Spleen (tissue), 11 donors: ENCODE results near the gene RTL10. TPM values are rescaled to one million over a fixed set of nuclear protein-coding genes. Genes with fewer than 3 reads are reported as not detected.

Experiments used
- DNase-seq: peaks from one replicate; pipeline ENCODE4 v3.0.0-alpha.2; 2020
- H3K27ac ChIP-seq, 8 donors: fragments of 200-600 bp; sonication (generic) in 7 of 8; 1 replicate in 4 of 8; 2 replicates in 4 of 8; pipeline versions ENCODE4 v1.5.0 to v1.8.0; 2016 to 2021; ENCODE audit warnings: inconsistent platforms in 4 of 8, mild to moderate bottlenecking in 4 of 8, moderate library complexity in 1 of 8
- H3K27me3 ChIP-seq, 7 donors: fragments of 200-600 bp; sonication (generic) in 6 of 7; replicated peaks in 1 of 7; 1 replicate in 4 of 7; 2 replicates in 3 of 7; pipeline versions ENCODE4 v1.5.0 to v1.8.0; 2016 to 2021; ENCODE audit warnings: inconsistent platforms in 3 of 7, mild to moderate bottlenecking in 1 of 7
- H3K36me3 ChIP-seq, 6 donors: fragments of 200-600 bp; sonication (generic) in 5 of 6; 1 replicate in 4 of 6; 2 replicates in 2 of 6; pipeline versions ENCODE4 v1.5.0 to v1.8.0; 2016 to 2021; ENCODE audit warnings: inconsistent platforms in 2 of 6
- H3K4me1 ChIP-seq, 6 donors: fragments of 200-600 bp; sonication (generic) in 5 of 6; 1 replicate in 3 of 6; 2 replicates in 3 of 6; pipeline versions ENCODE4 v1.5.0 to v1.8.0; 2016 to 2021; ENCODE audit warnings: inconsistent platforms in 3 of 6
- H3K4me3 ChIP-seq, 8 donors: fragments of 200-600 bp; sonication (generic) in 7 of 8; 1 replicate in 4 of 8; 2 replicates in 4 of 8; pipeline versions ENCODE4 v1.5.0 to v1.8.0; 2016 to 2021; ENCODE audit warnings: inconsistent platforms in 4 of 8, mild to moderate bottlenecking in 4 of 8, moderate library complexity in 2 of 8
- H3K9me3 ChIP-seq, 8 donors: fragments of 200-600 bp; sonication (generic) in 7 of 8; 1 replicate in 4 of 8; 2 replicates in 4 of 8; pipeline versions ENCODE4 v1.5.0 to v1.8.0; 2016 to 2021; ENCODE audit warnings: inconsistent platforms in 4 of 8
- CTCF ChIP-seq, 11 experiments: fragments of 200-600 bp in 7 of 11; fragments of 450-650 bp in 4 of 11; sonication (generic) in 4 of 11; IDR thresholded peaks in 8 of 11; conservative IDR thresholded peaks in 3 of 11; 1 replicate in 7 of 11; 2 replicates in 4 of 11; pipeline versions ENCODE4 v1.4.0 to v1.8.0; 2016 to 2021; ENCODE audit warnings: antibody characterized with exemption in 11 of 11, inconsistent platforms in 4 of 11, mild to moderate bottlenecking in 1 of 11
- POLR2A ChIP-seq, 3 donors: fragments of 450-650 bp; IDR thresholded peaks; one replicate each; pipeline ENCODE4 v1.5.1; 2017; ENCODE audit warnings: antibody characterized with exemption in 3 of 3, mild to moderate bottlenecking in 1 of 3
- POLR2AphosphoS5 ChIP-seq, 3 donors: sonication (generic); formaldehyde crosslinking; IDR thresholded peaks; one replicate each; pipeline ENCODE4 v1.5.1; 2017; ENCODE audit warnings: antibody characterized with exemption in 3 of 3
- WGBS, 5 donors: extraction: QIAGEN DNeasy Blood & Tissue Kit in 3 of 5; methylation state at CpG; one replicate each; pipeline versions ENCODE4 v1.1.5 to v1.1.7; 2013 to 2018; 5-methylcytosine and 5-hydroxymethylcytosine counted together
- intact Hi-C: fragments of 100-400 bp; cut with DNase I; formaldehyde crosslinking; loops from one replicate; pipeline ENCODE4 v1.15.0; 2023; ENCODE audit warnings: low total_unique reads
- polyA plus RNA-seq, 3 donors: library from polyadenylated mRNA; stranded (reverse); fragments of 200-250 nt; gene quantifications; one replicate each; pipeline ENCODE4 v1.2.1, GENCODE V29; 2013
- total RNA-seq, 7 donors: library from RNA; depleted of rRNA in 3 of 7; stranded (reverse); fragments of >200 nt in 3 of 7; fragmentation: NEBNext Ultra II Directional in 4 of 7; extraction: Animal tissue kit (Norgen Biotek cat#: 25700) in 4 of 7; gene quantifications; one replicate each; pipeline versions ENCODE4 v1.1.0 to v1.2.1, GENCODE V29; 2016 to 2021
- donor health status: healthy with polysubstance abuse.
- donor health status: DM: no; HTN: no; CAD: no; lungs with moderate emphysema.
- donor health status: DM: no; HTN: no; CAD: no.
- donor health status: Bipolar disorder and iron deficiency.
- donor health status: healthy.
- donor health status: DM: no; HTN: no; CAD: no.
- donor health status: DM: yes; HTN: yes; CAD: no.

RTL10 gene
- total and polyA plus RNA-seq, 10 donors: 8.3 to 22.9 (median 17.8) TPM

- H3K27me3 ChIP-seq: no peaks in the 10 kb centered on the region
- 60 to 74% (median 66%) methylated on average over 12 of the region's 12 CpGs for WGBS, 5 donors
- TF ChIP-seq POLR2AphosphoS5 (IDR thresholded peaks at IDR 0.05) (no peak), POLR2A (IDR thresholded peaks at IDR 0.05) (no peak), CTCF (IDR thresholded peaks at IDR 0.05 in 8 of 11, conservative IDR thresholded peaks at IDR 0.05 in 3 of 11) (no peak)
- no peak overlapping the region for H3K27ac ChIP-seq
- H3K9me3 ChIP-seq: no peaks in the 10 kb centered on the region
- H3K4me3 ChIP-seq: no peak overlapping the region
- intact Hi-C loops: no loop called here
- no peak for DNase-seq
- no peaks in the 10 kb centered on the region for H3K36me3 ChIP-seq
- no peaks in the 10 kb centered on the region for H3K4me1 ChIP-seq
Measured at GRCh38 chr22:19865141-19865829, 10.6 kb upstream of the RTL10 start.

- H3K27me3 ChIP-seq: no peaks in the 10 kb centered on the region
- no peaks in the 10 kb centered on the region for H3K36me3 ChIP-seq
- no peak for DNase-seq
- TF ChIP-seq CTCF (IDR thresholded peaks at IDR 0.05 in 8 of 11, conservative IDR thresholded peaks at IDR 0.05 in 3 of 11) (no peak), POLR2AphosphoS5 (IDR thresholded peaks at IDR 0.05) (no peak), POLR2A (IDR thresholded peaks at IDR 0.05) (no peak)
- WGBS, 5 donors: 92 to 98% (median 96%) methylated on average over 5 of the region's 5 CpGs
- no peak overlapping the region for H3K27ac ChIP-seq
- intact Hi-C loops: no loop called here
- H3K4me1 ChIP-seq: no peaks in the 10 kb centered on the region
- no peaks in the 10 kb centered on the region for H3K9me3 ChIP-seq
- no peak overlapping the region for H3K4me3 ChIP-seq
Measured at GRCh38 chr22:19864538-19865106, 9.9 kb upstream of the RTL10 start.

- no peaks in the 10 kb centered on the region for H3K9me3 ChIP-seq
Measured at GRCh38 chr22:19863571-19863970, 8.9 kb upstream of the RTL10 start.

More at GRCh38 chr22:19863571-19863970, 8.9 kb upstream of the RTL10 start:
- Histone ChIP-seq H3K27me3 (no peaks in the 10 kb centered on the region), H3K4me1 (no peaks in the 10 kb centered on the region), H3K27ac (no peak overlapping the region), H3K4me3 (no peak overlapping the region), H3K36me3 (no peaks in the 10 kb centered on the region)
- TF ChIP-seq POLR2AphosphoS5 (IDR thresholded peaks at IDR 0.05): no peak
- no peak for TF ChIP-seq POLR2A (IDR thresholded peaks at IDR 0.05)
- no peak for TF ChIP-seq CTCF (IDR thresholded peaks at IDR 0.05 in 8 of 11, conservative IDR thresholded peaks at IDR 0.05 in 3 of 11)
- DNase-seq: no peak
- intact Hi-C loops: no loop called here
- WGBS, 5 donors: 81 to 96% (median 93%) methylated on average over 5 of the region's 5 CpGs
